DND-41 (cell line): ENCODE measurements around the gene NCK2.

ENCODE experiments used
- ATAC-seq: fragments of 200-7000 bp; cut with Tn5 transposase; 3 replicates; pipeline ENCODE4 v1.9.1; 2021; ENCODE audit warnings: low read depth; ENCODE audit not compliant: insufficient read depth
- DNase-seq: peaks from one replicate; pipeline ENCODE4 v3.0.0-alpha.2; 2020
- H2AFZ ChIP-seq: 2 replicates; pipeline ENCODE4 v1.6.0; 2012; ENCODE audit warnings: low read depth, low read length
- H3K27ac ChIP-seq: 2 replicates; pipeline ENCODE4 v1.5.1; 2012; ENCODE audit warnings: low read length, inconsistent platforms
- H3K27me3 ChIP-seq: fragments of 200-600 bp; sonication (generic); 2 replicates; pipeline ENCODE4 v1.6.0; 2012; ENCODE audit warnings: low read length, mild to moderate bottlenecking, inconsistent platforms; ENCODE audit not compliant: insufficient read depth, poor library complexity
- H3K36me3 ChIP-seq: 2 replicates; pipeline ENCODE4 v1.5.1; 2012; ENCODE audit warnings: low read length, inconsistent platforms; ENCODE audit not compliant: insufficient read depth
- H3K4me1 ChIP-seq: 2 replicates; pipeline ENCODE4 v1.5.1; 2012; ENCODE audit warnings: mild to moderate bottlenecking, low read length; ENCODE audit not compliant: insufficient read depth
- H3K4me2 ChIP-seq: 2 replicates; pipeline ENCODE4 v1.6.0; 2012; ENCODE audit warnings: mild to moderate bottlenecking, moderate library complexity, low read length, inconsistent platforms; ENCODE audit not compliant: insufficient read depth
- H3K4me3 ChIP-seq, 2 experiments: fragments of 200-600 bp in 1 of 2; shearing (Covaris generic) in 1 of 2; 2 replicates each; pipeline ENCODE4 v1.5.1; 2012 to 2016; ENCODE audit warnings: inconsistent platforms in 2 of 2, low read length in 2 of 2, mild to moderate bottlenecking in 2 of 2, low read depth in 1 of 2, moderate library complexity in 1 of 2
- H3K79me2 ChIP-seq: 2 replicates; pipeline ENCODE4 v1.6.0; 2012; ENCODE audit warnings: low read length, inconsistent platforms; ENCODE audit not compliant: insufficient read depth
- H3K9ac ChIP-seq: 2 replicates; pipeline ENCODE4 v1.6.0; 2012; ENCODE audit warnings: low read depth, mild to moderate bottlenecking, inconsistent platforms, low read length, moderate library complexity
- H3K9me3 ChIP-seq: 2 replicates; pipeline ENCODE4 v1.5.1; 2012; ENCODE audit warnings: low read length, moderate library complexity, mild to moderate bottlenecking, inconsistent platforms; ENCODE audit not compliant: insufficient read depth, severe bottlenecking
- H4K20me1 ChIP-seq: 2 replicates; pipeline ENCODE4 v1.6.0; 2012; ENCODE audit warnings: low read length; ENCODE audit not compliant: insufficient read depth
- CTCF ChIP-seq: IDR thresholded peaks from 2 replicates; pipeline ENCODE4 v1.5.1; 2012; ENCODE audit warnings: borderline replicate concordance, low read length, moderate library complexity, mild to moderate bottlenecking; ENCODE audit not compliant: poor library complexity, severe bottlenecking; ENCODE audit errors: extremely low read depth
- EZH2 ChIP-seq: IDR thresholded peaks from 3 replicates; pipeline ENCODE4 v1.6.1; 2012; ENCODE audit warnings: borderline replicate concordance, low read depth, mild to moderate bottlenecking, moderate library complexity, low read length, inconsistent platforms; ENCODE audit not compliant: severe bottlenecking

The NCK2 gene

GRCh38 chr2:105836341-105836740 is 91.6 kb downstream of the NCK2 start:
- Histone ChIP-seq H3K27ac (no peak overlapping the region), H3K9me3 (peaks cover 17% of the 10 kb centered on the region), H3K36me3 (no peaks in the 10 kb centered on the region), H3K79me2 (peaks cover 84% of the 10 kb centered on the region), H3K4me2 (no peak overlapping the region), H3K9ac (no peak overlapping the region), H3K27me3 (no peaks in the 10 kb centered on the region), H3K4me1 (peaks cover 6% of the 10 kb centered on the region; the same call in 1 of the 2 replicates), H4K20me1 (peaks cover 17% of the 10 kb centered on the region; the same call in 1 of the 2 replicates), H3K4me3 (no peak overlapping the region), H2AFZ (no peak overlapping the region)
- TF ChIP-seq EZH2 = no peak
- no peak for TF ChIP-seq CTCF
- DNase-seq (no peak), ATAC-seq (no peak)

GRCh38 chr2:105836840-105837692 is 92.4 kb downstream of the NCK2 start:
- no peak for DNase-seq
- ATAC-seq = no peak
- Histone ChIP-seq H3K4me2 (no peak overlapping the region), H4K20me1 (peaks cover 17% of the 10 kb centered on the region; the same call in 1 of the 2 replicates), H2AFZ (no peak overlapping the region), H3K4me1 (peaks cover 6% of the 10 kb centered on the region; the same call in 1 of the 2 replicates), H3K9me3 (peaks cover 15% of the 10 kb centered on the region), H3K27ac (no peak overlapping the region), H3K36me3 (no peaks in the 10 kb centered on the region), H3K79me2 (peaks cover 82% of the 10 kb centered on the region), H3K4me3 (no peak overlapping the region), H3K27me3 (no peaks in the 10 kb centered on the region), H3K9ac (no peak overlapping the region)
- TF ChIP-seq CTCF = no peak
- no peak for TF ChIP-seq EZH2

GRCh38 chr2:105839793-105840192 is 95.1 kb downstream of the NCK2 start:
- no peak overlapping the region for H2AFZ ChIP-seq
- no peak overlapping the region for H3K4me2 ChIP-seq
- H3K9me3 ChIP-seq = peaks cover 9% of the 10 kb centered on the region
- H3K79me2 ChIP-seq = peaks cover 71% of the 10 kb centered on the region
- no peak overlapping the region for H3K27ac ChIP-seq
- H3K4me1 ChIP-seq = peaks cover 3% of the 10 kb centered on the region; the same call in 1 of the 2 replicates
- no peaks in the 10 kb centered on the region for H3K36me3 ChIP-seq
- ATAC-seq (no peak), DNase-seq (no peak)
- H4K20me1 ChIP-seq = peaks cover 26% of the 10 kb centered on the region; the same call in 1 of the 2 replicates
- H3K9ac ChIP-seq = no peak overlapping the region
- no peak overlapping the region for H3K4me3 ChIP-seq
- TF ChIP-seq EZH2 (no peak), CTCF (no peak)
- no peaks in the 10 kb centered on the region for H3K27me3 ChIP-seq
